ENCODE data around the gene TBXAS1. TPM values are rescaled to one million over a fixed set of nuclear protein-coding genes. Genes with fewer than 3 reads are reported as not detected.

Gene TBXAS1
- total and polyA plus RNA-seq, 4 donors, result 19.6 to 126 (median 55.2) TPM

DNA sequence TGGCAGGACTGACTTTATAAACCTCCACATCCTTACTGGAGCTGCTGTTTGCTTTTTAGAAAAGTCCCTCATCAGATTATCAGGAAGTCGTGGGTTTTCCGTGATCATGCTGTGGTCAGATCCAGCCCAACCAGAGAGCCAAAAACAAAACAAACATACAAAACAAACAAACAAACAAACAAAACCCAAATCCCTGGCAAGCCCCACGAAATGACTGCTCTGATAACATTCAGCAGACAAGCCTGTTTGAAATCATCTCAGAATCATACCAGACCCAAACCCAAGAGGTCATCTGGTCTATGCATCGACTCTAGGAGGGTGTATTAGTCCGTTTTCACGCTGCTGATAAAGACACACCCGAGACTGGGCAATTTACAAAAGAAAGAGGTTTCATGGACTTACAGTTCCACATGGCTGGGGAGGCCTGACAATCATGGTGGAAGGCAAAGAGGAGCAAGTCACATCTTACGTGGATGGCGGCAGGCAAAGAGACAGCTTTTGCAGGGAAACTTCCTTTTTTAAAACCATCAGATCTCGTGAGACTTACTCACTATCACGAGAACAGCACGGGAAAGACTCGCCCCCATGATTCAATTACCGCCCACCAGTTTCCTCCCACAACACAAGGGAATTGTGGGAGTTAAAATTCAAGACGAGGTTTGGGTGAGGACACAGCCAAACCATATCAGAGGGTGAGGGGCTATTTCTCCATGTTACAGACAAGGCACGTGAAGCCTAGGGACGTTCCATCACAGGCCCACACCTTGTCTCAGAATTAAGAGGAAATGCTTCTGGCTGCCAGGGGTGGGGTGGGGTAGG is 148.0 kb downstream of the TBXAS1 start:
- H3K27ac ChIP-seq (ENCODE audit: low read depth in 1 of 2, low read length in 1 of 2), result no peak overlapping the region
- TF ChIP-seq, protein P1, sequence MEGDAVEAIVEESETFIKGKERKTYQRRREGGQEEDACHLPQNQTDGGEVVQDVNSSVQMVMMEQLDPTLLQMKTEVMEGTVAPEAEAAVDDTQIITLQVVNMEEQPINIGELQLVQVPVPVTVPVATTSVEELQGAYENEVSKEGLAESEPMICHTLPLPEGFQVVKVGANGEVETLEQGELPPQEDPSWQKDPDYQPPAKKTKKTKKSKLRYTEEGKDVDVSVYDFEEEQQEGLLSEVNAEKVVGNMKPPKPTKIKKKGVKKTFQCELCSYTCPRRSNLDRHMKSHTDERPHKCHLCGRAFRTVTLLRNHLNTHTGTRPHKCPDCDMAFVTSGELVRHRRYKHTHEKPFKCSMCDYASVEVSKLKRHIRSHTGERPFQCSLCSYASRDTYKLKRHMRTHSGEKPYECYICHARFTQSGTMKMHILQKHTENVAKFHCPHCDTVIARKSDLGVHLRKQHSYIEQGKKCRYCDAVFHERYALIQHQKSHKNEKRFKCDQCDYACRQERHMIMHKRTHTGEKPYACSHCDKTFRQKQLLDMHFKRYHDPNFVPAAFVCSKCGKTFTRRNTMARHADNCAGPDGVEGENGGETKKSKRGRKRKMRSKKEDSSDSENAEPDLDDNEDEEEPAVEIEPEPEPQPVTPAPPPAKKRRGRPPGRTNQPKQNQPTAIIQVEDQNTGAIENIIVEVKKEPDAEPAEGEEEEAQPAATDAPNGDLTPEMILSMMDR (IDR thresholded peaks at IDR 0.05; ENCODE audit: control extremely low read depth, extremely low read depth), result no peak
- H3K36me3 ChIP-seq (ENCODE audit: control insufficient read depth in 4 of 4, insufficient read depth in 4 of 4, low read length in 4 of 4), result no peaks in the 10 kb centered on the region
- peaks cover 0 to 27% (median 4%) of the 10 kb centered on the region in 5 donors for H3K4me1 ChIP-seq (ENCODE audit: control insufficient read depth in 5 of 5, insufficient read depth in 5 of 5, low read length in 5 of 5)
- no peak overlapping the region for H3K4me3 ChIP-seq
- ATAC-seq (ENCODE audit: insufficient read depth, low FRiP score), result no peak
- WGBS, 2 donors, result 85 to 88% methylated on average over 17 of the region's 17 CpGs
- no peak for DNase-seq
- H3K9ac ChIP-seq (ENCODE audit: insufficient read depth in 1 of 2, low read length in 2 of 2), result no peak overlapping the region
- H3K27me3 ChIP-seq (ENCODE audit: control insufficient read depth in 3 of 3, insufficient read depth in 3 of 3, low read length in 2 of 3), result no peaks in the 10 kb centered on the region
- H3K9me3 ChIP-seq (ENCODE audit: control insufficient read depth in 4 of 4, insufficient read depth in 3 of 4, low read length in 3 of 4), result peaks cover 0 to 1% (median 0%) of the 10 kb centered on the region in 4 donors

DNA sequence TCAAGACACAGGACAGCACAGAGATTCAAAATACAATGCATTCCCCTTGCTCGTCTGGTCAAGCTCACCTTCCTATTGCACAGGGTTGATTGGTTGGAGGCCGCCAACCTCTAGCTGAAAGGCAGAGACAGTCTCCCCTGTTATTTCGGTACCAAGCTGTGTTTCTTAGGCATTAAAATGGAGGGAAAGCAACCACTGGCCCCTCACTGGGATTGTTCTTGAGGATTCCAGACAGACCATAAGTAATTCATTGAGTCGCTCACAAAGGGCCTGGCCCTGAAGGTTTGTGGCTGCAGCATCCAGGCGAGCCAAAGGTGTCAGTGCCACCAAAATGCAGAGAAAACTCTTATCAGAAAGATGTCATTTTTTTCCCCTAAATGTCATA is 152.4 kb downstream of the TBXAS1 start:
- DNase-seq, result no peak
- H3K9ac ChIP-seq (ENCODE audit: insufficient read depth in 1 of 2, low read length in 2 of 2), result no peak overlapping the region
- TF ChIP-seq, protein P1 (IDR thresholded peaks at IDR 0.05; ENCODE audit: control extremely low read depth, extremely low read depth), result no peak

DNA sequence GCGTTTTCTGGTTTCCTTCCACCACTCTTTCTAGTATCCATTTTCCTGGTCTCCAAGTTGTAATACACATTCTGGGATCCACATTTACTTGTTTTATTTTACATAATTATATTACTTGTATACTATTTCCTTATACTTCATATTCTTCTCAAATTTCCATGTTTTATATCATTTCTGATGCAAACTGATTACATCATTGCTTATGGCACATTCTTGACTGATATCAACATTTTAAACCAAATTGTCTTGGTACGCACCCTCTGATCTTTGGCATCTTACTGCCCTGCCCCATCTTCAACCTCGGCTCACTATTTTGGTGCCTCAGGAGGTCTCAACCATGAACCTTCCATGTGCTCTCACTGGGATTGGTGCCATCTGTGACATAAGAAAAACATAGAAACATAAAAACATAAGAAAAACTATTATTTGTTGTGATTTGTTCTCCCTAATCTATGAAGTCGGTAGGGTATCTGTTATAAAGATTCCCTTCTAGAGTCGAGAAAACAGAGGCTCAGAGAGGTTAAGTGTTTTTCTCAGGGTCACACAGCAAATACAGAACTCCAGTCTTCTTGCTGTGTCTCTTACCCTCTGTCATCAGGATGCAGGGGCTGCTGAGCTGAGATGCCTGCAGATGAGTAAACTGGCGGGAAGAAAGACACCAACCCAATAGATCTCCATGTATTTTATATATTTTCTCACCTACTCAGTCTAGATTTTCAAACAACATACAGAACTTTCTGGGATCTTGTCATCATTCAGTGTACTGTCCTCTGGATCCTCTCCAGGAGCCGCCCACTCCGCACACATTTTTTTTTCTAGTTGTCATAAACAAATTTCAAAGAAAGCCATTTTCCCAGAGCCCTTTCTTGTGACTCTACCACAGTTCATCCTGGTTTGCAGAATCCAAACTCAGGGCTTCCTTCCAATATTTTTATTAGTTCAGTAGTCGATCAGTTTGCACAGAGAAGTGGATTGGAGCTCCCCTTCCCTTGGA is 154.2 kb downstream of the TBXAS1 start:
- WGBS, 2 donors, result 81 to 90% methylated on average over 9 of the region's 9 CpGs
- H3K4me3 ChIP-seq, result no peak overlapping the region
- DNase-seq (peak; percentile 67 to 83 (median 74)), ATAC-seq (ENCODE audit: insufficient read depth, low FRiP score) (no peak)
- TF ChIP-seq, protein P1 (IDR thresholded peaks at IDR 0.05; ENCODE audit: control extremely low read depth, extremely low read depth), result no peak
- peak overlapping the region in 1 of 2 donors; percentile 39 for H3K9ac ChIP-seq (ENCODE audit: insufficient read depth in 1 of 2, low read length in 2 of 2)
- H3K27ac ChIP-seq (ENCODE audit: low read depth in 1 of 2, low read length in 1 of 2), result no peak overlapping the region
- H3K9me3 ChIP-seq (ENCODE audit: control insufficient read depth in 4 of 4, insufficient read depth in 3 of 4, low read length in 3 of 4), result no peaks in the 10 kb centered on the region
- H3K4me1 ChIP-seq (ENCODE audit: control insufficient read depth in 5 of 5, insufficient read depth in 5 of 5, low read length in 5 of 5), result peaks cover 0 to 14% (median 2%) of the 10 kb centered on the region in 5 donors
- no peaks in the 10 kb centered on the region for H3K27me3 ChIP-seq (ENCODE audit: control insufficient read depth in 3 of 3, insufficient read depth in 3 of 3, low read length in 2 of 3)
- no peaks in the 10 kb centered on the region for H3K36me3 ChIP-seq (ENCODE audit: control insufficient read depth in 4 of 4, insufficient read depth in 4 of 4, low read length in 4 of 4)

More for the DNA sequence above, 152.4 kb downstream of the TBXAS1 start:
- H3K9me3 ChIP-seq (ENCODE audit: control insufficient read depth in 4 of 4, insufficient read depth in 3 of 4, low read length in 3 of 4), result peaks cover 0 to 1% (median 0%) of the 10 kb centered on the region in 4 donors
- H3K27ac ChIP-seq (ENCODE audit: low read depth in 1 of 2, low read length in 1 of 2), result no peak overlapping the region
- H3K4me3 ChIP-seq, result no peak overlapping the region
- WGBS, 2 donors, result 94 to 96% methylated on average over 5 of the region's 5 CpGs
- no peaks in the 10 kb centered on the region for H3K36me3 ChIP-seq (ENCODE audit: control insufficient read depth in 4 of 4, insufficient read depth in 4 of 4, low read length in 4 of 4)
- ATAC-seq (ENCODE audit: insufficient read depth, low FRiP score), result no peak
- H3K4me1 ChIP-seq (ENCODE audit: control insufficient read depth in 5 of 5, insufficient read depth in 5 of 5, low read length in 5 of 5), result peaks cover 0 to 16% (median 2%) of the 10 kb centered on the region in 5 donors
- no peaks in the 10 kb centered on the region for H3K27me3 ChIP-seq (ENCODE audit: control insufficient read depth in 3 of 3, insufficient read depth in 3 of 3, low read length in 2 of 3)
